B cell (primary cell): Measurements from ENCODE around the gene KRTAP5-9. TPM values are rescaled to one million over a fixed set of nuclear protein-coding genes. Genes with fewer than 3 reads are reported as not detected.

Experiments used
- ATAC-seq: fragments of 200-7000 bp; cut with Tn5 transposase; one replicate; pipeline ENCODE4 v1.10.0; 2021; ENCODE audit warnings: low read depth, mild to moderate bottlenecking, moderate number of reproducible peaks, moderate library complexity
- CTCF ChIA-PET: fragments of 350-600 bp; sonication (Branson Sonifier 250); formaldehyde crosslinking; loops from one replicate; lab custom pipeline; 2021; ENCODE audit warnings: antibody characterized with exemption, inconsistent platforms; lab: Charles Lee
- POLR2A ChIA-PET: fragments of 350-600 bp; sonication (Branson Sonifier 250); formaldehyde crosslinking; loops from one replicate; lab custom pipeline; 2021; ENCODE audit warnings: antibody characterized with exemption; lab: Charles Lee
- DNase-seq: peaks from one replicate; pipeline ENCODE4 v3.0.0; 2013
- H2AFZ ChIP-seq: 2 replicates; pipeline ENCODE4 v1.6.1; 2012; ENCODE audit warnings: mild to moderate bottlenecking, low read depth, low read length; ENCODE audit not compliant: insufficient read depth, poor library complexity, severe bottlenecking
- H3K27ac ChIP-seq, 2 donors: 1 replicate in 1 of 2; 2 replicates in 1 of 2; pipeline ENCODE4 v1.5.1; 2012 to 2013; ENCODE audit warnings: low read length in 2 of 2, mild to moderate bottlenecking in 2 of 2, moderate library complexity in 1 of 2
- H3K27me3 ChIP-seq, 4 experiments: fragments of 200-600 bp in 1 of 4; sonication (generic) in 1 of 4; replicated peaks in 1 of 4; 1 replicate in 2 of 4; 2 replicates in 2 of 4; pipeline versions ENCODE4 v1.6.1 to v1.7.0; 2013 to 2016; ENCODE audit warnings: low read length in 3 of 4, mild to moderate bottlenecking in 2 of 4, mixed read lengths in 1 of 4, moderate library complexity in 1 of 4; ENCODE audit not compliant: insufficient read depth in 4 of 4, control insufficient read depth in 3 of 4; ENCODE audit errors: control extremely low read depth in 1 of 4
- H3K36me3 ChIP-seq, 2 experiments: replicated peaks in 1 of 2; 1 replicate in 1 of 2; 2 replicates in 1 of 2; pipeline versions ENCODE4 v1.6.1 to v1.7.1; 2013; ENCODE audit warnings: low read length in 1 of 2; ENCODE audit not compliant: insufficient read depth in 2 of 2, control insufficient read depth in 1 of 2; ENCODE audit errors: control extremely low read depth in 1 of 2, extremely low read depth in 1 of 2
- H3K4me1 ChIP-seq, 2 donors: fragments of 200-600 bp in 1 of 2; sonication (generic) in 1 of 2; 1 replicate in 1 of 2; 2 replicates in 1 of 2; pipeline versions ENCODE4 v1.5.1 to v1.6.1; 2013 to 2017; ENCODE audit warnings: low read length in 2 of 2; ENCODE audit not compliant: control insufficient read depth in 2 of 2, insufficient read depth in 2 of 2
- H3K4me2 ChIP-seq: replicated peaks from 2 replicates; pipeline ENCODE3; 2012; ENCODE audit warnings: mild to moderate bottlenecking, low read depth, low read length; ENCODE audit not compliant: poor library complexity, severe bottlenecking
- H3K4me3 ChIP-seq, 5 experiments: fragments of 200-600 bp in 1 of 5; sonication (generic) in 1 of 5; 1 replicate in 3 of 5; 2 replicates in 2 of 5; pipeline versions ENCODE4 v1.5.1 to v1.7.0; 2011 to 2016; ENCODE audit warnings: low read length in 4 of 5, mild to moderate bottlenecking in 4 of 5, low read depth in 2 of 5, control low read depth in 1 of 5, moderate library complexity in 1 of 5; ENCODE audit not compliant: insufficient read depth in 1 of 5; ENCODE audit errors: control extremely low read depth in 1 of 5, extremely low read depth in 1 of 5
- H3K79me2 ChIP-seq: fragments of 200-600 bp; sonication (generic); one replicate; pipeline ENCODE4 v1.6.0; 2016; ENCODE audit warnings: low read length; ENCODE audit not compliant: control insufficient read depth, insufficient read depth
- H3K9ac ChIP-seq: fragments of 200-600 bp; sonication (generic); 2 replicates; pipeline ENCODE4 v1.6.1; 2017; ENCODE audit warnings: mild to moderate bottlenecking, low read length, moderate library complexity
- H3K9me3 ChIP-seq, 3 donors: one replicate each; pipeline versions ENCODE4 v1.6.1 to v1.7.1; 2013; ENCODE audit warnings: low read length in 2 of 3; ENCODE audit not compliant: control insufficient read depth in 2 of 3, insufficient read depth in 1 of 3; ENCODE audit errors: control extremely low read depth in 1 of 3
- H4K20me1 ChIP-seq: 2 replicates; pipeline ENCODE4 v1.6.0; 2012; ENCODE audit warnings: mild to moderate bottlenecking, low read length; ENCODE audit not compliant: insufficient read depth, control insufficient read depth, poor library complexity, severe bottlenecking
- H3K27ac Mint-ChIP-seq: one replicate; pipeline ENCODE4 v1.8.0; 2021; ENCODE audit warnings: mixed read lengths
- H3K27me3 Mint-ChIP-seq: one replicate; pipeline ENCODE4 v1.8.0; 2021; ENCODE audit warnings: mixed read lengths
- H3K4me1 Mint-ChIP-seq: one replicate; pipeline ENCODE4 v1.8.0; 2021; ENCODE audit warnings: mixed read lengths
- H3K4me3 Mint-ChIP-seq: one replicate; pipeline ENCODE4 v1.8.0; 2021; ENCODE audit warnings: mixed read lengths
- H3K9me3 Mint-ChIP-seq: one replicate; pipeline ENCODE4 v1.8.0; 2022; ENCODE audit warnings: mixed read lengths; ENCODE audit not compliant: insufficient read depth
- EZH2 ChIP-seq: IDR thresholded peaks from 2 replicates; pipeline ENCODE4 v1.6.1; 2012; ENCODE audit warnings: borderline replicate concordance, low read depth, mild to moderate bottlenecking, moderate library complexity, low read length; ENCODE audit not compliant: insufficient read depth, poor library complexity, severe bottlenecking
- WGBS: methylation state at CpG from one replicate; pipeline ENCODE4 v1.1.5; 2013; ENCODE audit warnings: missing lambda C conversion rate; ENCODE audit not compliant: insufficient coverage; 5-methylcytosine and 5-hydroxymethylcytosine counted together
- intact Hi-C: fragments of 100-400 bp; cut with micrococcal nuclease; formaldehyde crosslinking; loops from one replicate; pipeline ENCODE4 v1.10.0; 2022
- polyA plus RNA-seq: library from polyadenylated mRNA; depleted of rRNA; stranded (reverse); fragments of >200 nt; gene quantifications from 2 replicates; pipeline ENCODE4 v1.2.3, GENCODE V29; 2012
- total RNA-seq, 2 donors: library from RNA; stranded (reverse); fragments of 120-200 nt in 1 of 2; gene quantifications; 1 replicate in 1 of 2; 2 replicates in 1 of 2; pipeline versions ENCODE4 v1.2.3 to v1.2.4, GENCODE V29; 2013 to 2022
- TF ChIP-seq, protein P1 (sequence below): fragments of 200-600 bp; IDR thresholded peaks from one replicate; pipeline ENCODE4 v1.8.0; 2022; ENCODE audit warnings: antibody characterized with exemption, mild to moderate bottlenecking

The KRTAP5-9 gene
- total and polyA plus RNA-seq, 2 donors (not counting 1 experiment from before 2014, with no cell fraction given), result 0.34 to 0.95 TPM

DNA sequence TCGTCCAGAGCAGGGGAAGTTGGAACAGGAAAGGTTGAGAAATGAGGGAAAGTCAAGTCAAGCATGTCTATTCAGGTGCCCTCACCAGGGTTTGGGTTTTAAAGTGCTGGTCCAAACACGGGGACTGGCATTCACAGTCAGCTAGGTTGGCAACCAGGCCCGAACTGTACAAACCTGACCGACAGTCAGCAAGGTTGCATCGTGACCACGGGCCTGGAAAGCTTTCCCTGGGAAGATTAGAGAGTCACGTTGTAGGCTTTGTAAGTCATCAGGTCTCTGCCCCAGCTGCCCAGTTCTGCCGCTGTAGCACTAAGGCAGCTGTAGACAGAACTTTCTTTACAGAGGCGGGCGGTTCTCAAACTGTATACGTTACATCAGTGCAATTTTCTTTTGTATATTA is 24.6 kb downstream of the KRTAP5-9 start:
- no peak overlapping the region for H3K4me2 ChIP-seq
- ATAC-seq (no peak), DNase-seq (no peak)
- Mint-ChIP-seq H3K4me1 (no peaks in the 10 kb centered on the region), H3K9me3 (no peaks in the 10 kb centered on the region), H3K27me3 (peaks cover 9% of the 10 kb centered on the region), H3K4me3 (no peak overlapping the region), H3K27ac (no peak overlapping the region)
- H4K20me1 ChIP-seq, result no peaks in the 10 kb centered on the region
- CTCF ChIA-PET, result no interaction called here
- H3K9ac ChIP-seq, result no peak overlapping the region
- H3K27me3 ChIP-seq, result no peaks in the 10 kb centered on the region
- H3K4me1 ChIP-seq, result no peaks in the 10 kb centered on the region
- H3K4me3 ChIP-seq, result no peak overlapping the region
- intact Hi-C loops, result no loop called here
- no peaks in the 10 kb centered on the region for H3K79me2 ChIP-seq
- no peak overlapping the region for H2AFZ ChIP-seq
- H3K27ac ChIP-seq, result no peak overlapping the region
- TF ChIP-seq EZH2, result no peak
- TF ChIP-seq, protein P1, sequence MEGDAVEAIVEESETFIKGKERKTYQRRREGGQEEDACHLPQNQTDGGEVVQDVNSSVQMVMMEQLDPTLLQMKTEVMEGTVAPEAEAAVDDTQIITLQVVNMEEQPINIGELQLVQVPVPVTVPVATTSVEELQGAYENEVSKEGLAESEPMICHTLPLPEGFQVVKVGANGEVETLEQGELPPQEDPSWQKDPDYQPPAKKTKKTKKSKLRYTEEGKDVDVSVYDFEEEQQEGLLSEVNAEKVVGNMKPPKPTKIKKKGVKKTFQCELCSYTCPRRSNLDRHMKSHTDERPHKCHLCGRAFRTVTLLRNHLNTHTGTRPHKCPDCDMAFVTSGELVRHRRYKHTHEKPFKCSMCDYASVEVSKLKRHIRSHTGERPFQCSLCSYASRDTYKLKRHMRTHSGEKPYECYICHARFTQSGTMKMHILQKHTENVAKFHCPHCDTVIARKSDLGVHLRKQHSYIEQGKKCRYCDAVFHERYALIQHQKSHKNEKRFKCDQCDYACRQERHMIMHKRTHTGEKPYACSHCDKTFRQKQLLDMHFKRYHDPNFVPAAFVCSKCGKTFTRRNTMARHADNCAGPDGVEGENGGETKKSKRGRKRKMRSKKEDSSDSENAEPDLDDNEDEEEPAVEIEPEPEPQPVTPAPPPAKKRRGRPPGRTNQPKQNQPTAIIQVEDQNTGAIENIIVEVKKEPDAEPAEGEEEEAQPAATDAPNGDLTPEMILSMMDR, result no peak
- POLR2A ChIA-PET, result no interaction called here
- WGBS, result 87% methylated on average over 8 of the region's 11 CpGs
- no peaks in the 10 kb centered on the region for H3K9me3 ChIP-seq
- H3K36me3 ChIP-seq, result no peaks in the 10 kb centered on the region

DNA sequence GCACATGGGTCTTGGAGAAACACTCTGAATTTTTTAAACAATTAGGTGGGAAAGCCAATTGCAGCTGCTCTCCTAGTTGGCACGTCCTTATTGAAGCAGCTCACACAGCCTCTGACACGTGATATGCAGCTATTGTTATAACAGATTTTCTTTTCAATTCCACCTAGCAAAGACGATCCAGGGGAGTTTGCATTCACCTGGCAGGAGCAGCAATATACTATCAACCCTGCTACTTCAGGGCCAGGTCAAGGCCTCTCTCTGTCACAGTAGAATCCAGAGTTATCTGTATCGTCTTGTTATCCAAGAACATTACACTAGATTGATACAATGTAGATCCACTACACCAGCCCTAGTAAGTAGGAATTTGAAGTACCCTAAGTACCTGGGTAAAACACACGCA is 26.2 kb downstream of the KRTAP5-9 start:
- no peaks in the 10 kb centered on the region for H3K4me1 ChIP-seq
- Mint-ChIP-seq H3K4me3 (no peak overlapping the region), H3K4me1 (no peaks in the 10 kb centered on the region), H3K27ac (no peak overlapping the region), H3K9me3 (no peaks in the 10 kb centered on the region), H3K27me3 (peaks cover 12% of the 10 kb centered on the region)
- 86% methylated on average over 3 of the region's 5 CpGs for WGBS
- intact Hi-C loops, result no loop called here
- H3K4me3 ChIP-seq, result no peak overlapping the region
- no peaks in the 10 kb centered on the region for H3K79me2 ChIP-seq
- H3K27me3 ChIP-seq, result no peaks in the 10 kb centered on the region
- H4K20me1 ChIP-seq, result no peaks in the 10 kb centered on the region
- no peak for TF ChIP-seq EZH2
- TF ChIP-seq, protein P1, result no peak
- H3K36me3 ChIP-seq, result no peaks in the 10 kb centered on the region
- H3K4me2 ChIP-seq, result no peak overlapping the region
- H3K27ac ChIP-seq, result no peak overlapping the region
- DNase-seq (no peak), ATAC-seq (no peak)
- CTCF ChIA-PET, result no interaction called here
- no peaks in the 10 kb centered on the region for H3K9me3 ChIP-seq
- POLR2A ChIA-PET, result no interaction called here
- no peak overlapping the region for H2AFZ ChIP-seq
- H3K9ac ChIP-seq, result no peak overlapping the region
